Thoracic aorta (tissue), 2 donors: ENCODE measurements around the gene GNAS-AS1. TPM values are rescaled to one million over a fixed set of nuclear protein-coding genes. Genes with fewer than 3 reads are reported as not detected.

ENCODE experiments used
- ATAC-seq: fragments of 150-250 bp; one replicate; pipeline ENCODE4 v1.8.0; 2017; ENCODE audit warnings: low read depth; ENCODE audit not compliant: insufficient number of reproducible peaks, low FRiP score
- DNase-seq: peaks from one replicate; pipeline ENCODE4 v3.0.0-alpha.2; 2020; ENCODE audit warnings: low spot score
- H3K27ac ChIP-seq, 2 donors: fragments of 200-600 bp; sonication (generic); 1 replicate in 1 of 2; 2 replicates in 1 of 2; pipeline ENCODE4 v1.5.1; 2016; ENCODE audit warnings: mild to moderate bottlenecking in 2 of 2, moderate library complexity in 2 of 2
- H3K27me3 ChIP-seq: fragments of 200-600 bp; sonication (generic); replicated peaks from 2 replicates; pipeline ENCODE4 v1.6.0; 2016; ENCODE audit warnings: mild to moderate bottlenecking; ENCODE audit not compliant: insufficient read depth
- H3K36me3 ChIP-seq: fragments of 200-600 bp; sonication (generic); one replicate; pipeline ENCODE4 v1.5.1; 2016
- H3K4me1 ChIP-seq, 2 donors: fragments of 200-600 bp; sonication (generic); 1 replicate in 1 of 2; 2 replicates in 1 of 2; pipeline versions ENCODE4 v1.5.1 to v1.6.0; 2016; ENCODE audit warnings: low read depth in 2 of 2, mild to moderate bottlenecking in 1 of 2; ENCODE audit not compliant: control insufficient read depth in 1 of 2
- H3K4me3 ChIP-seq: fragments of 200-600 bp; sonication (generic); 2 replicates; pipeline ENCODE4 v1.5.1; 2016; ENCODE audit warnings: mild to moderate bottlenecking
- H3K9me3 ChIP-seq: fragments of 200-600 bp; sonication (generic); 2 replicates; pipeline ENCODE4 v1.5.1; 2016
- CTCF ChIP-seq: fragments of 200-600 bp; sonication (generic); IDR thresholded peaks from one replicate; pipeline ENCODE4 v1.5.1; 2019; ENCODE audit warnings: antibody characterized with exemption
- total RNA-seq, 2 donors: library from RNA; depleted of rRNA; stranded (reverse); fragments of >200 nt; gene quantifications; one replicate each; pipeline versions ENCODE4 v1.1.0 to v1.2.3, GENCODE V29; 2016

The GNAS-AS1 gene
- total RNA-seq, 2 donors from 2014 or later: 0.21 to 0.81 TPM

DNA sequence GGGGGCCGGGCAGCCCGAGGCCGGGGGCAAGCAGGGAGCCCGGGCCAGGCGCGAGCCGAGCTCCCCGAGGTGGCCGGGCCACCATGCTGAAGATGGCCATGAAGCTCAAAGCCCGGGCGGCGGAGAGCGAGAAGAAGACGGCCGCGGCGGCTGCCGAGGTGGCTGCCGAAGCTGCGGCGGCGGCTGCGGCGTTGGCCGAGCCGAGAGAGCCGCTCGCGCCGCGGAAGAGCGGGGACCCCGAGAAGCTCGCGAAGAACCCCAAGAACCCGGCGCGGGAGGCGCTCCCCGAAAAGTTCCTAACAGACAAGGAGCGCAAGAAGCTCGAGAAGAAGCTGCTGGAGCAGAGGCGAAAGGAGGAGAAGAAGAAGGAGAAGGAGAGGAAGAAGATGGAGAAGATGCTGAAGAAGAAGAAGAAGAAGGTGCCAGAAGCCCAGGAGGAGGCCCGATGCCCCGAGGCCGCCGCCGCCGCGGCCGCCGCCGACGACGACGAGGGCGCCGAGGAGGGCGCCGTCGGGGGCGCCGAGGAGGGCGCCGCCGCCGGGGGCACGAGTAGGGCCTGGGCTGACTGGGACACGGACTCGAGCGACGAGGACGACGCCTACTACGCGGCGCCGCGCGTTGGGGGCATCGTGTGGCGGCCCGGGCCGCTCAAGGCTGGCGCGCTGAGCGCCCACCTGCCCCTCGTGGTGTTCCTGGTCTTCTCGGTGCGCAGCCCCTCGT lies 39.3 kb upstream of the GNAS-AS1 start:
- no peak for DNase-seq
- H3K4me1 ChIP-seq: peaks cover 16 to 24% of the 10 kb centered on the region in 2 donors
- no peaks in the 10 kb centered on the region for H3K36me3 ChIP-seq
- peak overlapping the region; percentile 95 to 98 for H3K27ac ChIP-seq
- no peak for TF ChIP-seq CTCF
- H3K9me3 ChIP-seq: no peaks in the 10 kb centered on the region
- peak overlapping the region; percentile 89 for H3K4me3 ChIP-seq
- no peak for ATAC-seq
- no peaks in the 10 kb centered on the region for H3K27me3 ChIP-seq

GRCh38 chr20:58889334-58889760 lies 38.6 kb upstream of the GNAS-AS1 start:
- DNase-seq (no peak), ATAC-seq (no peak)
- H3K27me3 ChIP-seq: no peaks in the 10 kb centered on the region
- peak overlapping the region; percentile 95 to 98 for H3K27ac ChIP-seq
- no peaks in the 10 kb centered on the region for H3K9me3 ChIP-seq
- H3K4me1 ChIP-seq: peaks cover 10 to 18% of the 10 kb centered on the region in 2 donors
- H3K36me3 ChIP-seq: no peaks in the 10 kb centered on the region
- TF ChIP-seq CTCF: no peak
- H3K4me3 ChIP-seq: peak overlapping the region; percentile 89

DNA sequence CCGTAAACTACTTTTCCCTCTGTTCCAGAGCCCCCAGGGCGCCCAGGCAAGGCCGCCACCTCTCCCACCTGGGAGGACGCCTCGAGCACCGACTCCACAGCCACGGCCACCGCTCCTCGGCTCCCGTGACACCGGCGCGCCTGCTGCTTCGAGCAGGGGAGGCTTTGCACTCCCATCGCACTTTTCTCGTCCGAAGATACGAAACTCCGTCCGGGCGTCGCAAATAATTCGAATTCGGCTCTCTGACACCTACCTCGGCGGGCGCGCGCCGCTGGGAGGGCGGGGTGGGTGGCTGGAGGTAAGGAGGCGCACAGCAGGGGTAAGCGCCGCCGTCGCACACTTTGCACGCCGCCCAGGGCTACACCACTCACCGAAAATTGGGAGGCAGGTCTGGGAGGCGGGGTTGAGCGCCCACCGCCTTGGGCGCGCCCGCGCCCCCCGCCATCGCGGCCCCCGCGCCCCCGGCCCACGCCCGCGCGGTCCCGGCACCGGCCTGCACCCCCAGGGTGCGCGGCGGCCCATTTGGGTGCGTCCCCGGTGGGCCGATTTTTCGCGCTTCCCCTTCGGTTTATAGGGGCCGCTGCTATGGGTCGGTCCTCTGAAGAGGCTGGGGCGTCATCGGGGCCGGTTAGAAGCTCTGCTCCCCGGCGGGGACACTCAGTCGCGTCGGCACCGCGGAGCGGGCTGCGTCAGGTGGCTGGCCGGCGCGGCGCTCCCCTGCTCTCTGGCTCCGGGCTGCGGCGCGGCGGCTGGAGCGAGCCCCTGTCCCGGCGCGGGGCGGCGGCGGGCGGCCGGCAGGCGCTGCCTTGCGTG lies 38.0 kb upstream of the GNAS-AS1 start:
- peak overlapping the region; percentile 89 for H3K4me3 ChIP-seq
- no peaks in the 10 kb centered on the region for H3K9me3 ChIP-seq
- no peak for ATAC-seq
- peak; percentile 38 for DNase-seq
- peak overlapping the region; percentile 95 to 98 for H3K27ac ChIP-seq
- peaks cover 4 to 12% of the 10 kb centered on the region in 2 donors for H3K4me1 ChIP-seq
- no peaks in the 10 kb centered on the region for H3K27me3 ChIP-seq
- TF ChIP-seq CTCF: no peak
- no peaks in the 10 kb centered on the region for H3K36me3 ChIP-seq

DNA sequence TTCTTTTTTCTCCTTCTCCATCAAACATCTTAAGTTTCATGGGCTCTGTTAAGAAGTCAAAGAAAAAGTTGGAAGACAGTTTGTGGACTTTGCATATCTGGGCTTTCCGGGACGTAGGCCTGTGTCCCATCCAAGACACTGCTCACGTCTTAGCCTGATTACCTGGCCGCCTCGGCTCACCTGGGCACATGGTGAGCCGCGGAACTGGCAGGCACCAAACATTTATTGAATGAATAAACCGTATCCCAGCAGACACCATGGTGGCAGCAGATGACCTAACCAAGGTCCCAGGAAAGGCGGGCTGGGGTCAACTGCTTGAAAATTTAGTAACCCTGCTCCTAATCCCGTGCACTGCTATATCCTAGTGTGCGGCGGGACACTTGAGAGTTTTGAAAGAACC lies 37.4 kb upstream of the GNAS-AS1 start:
- peak overlapping the region in 1 of 2 donors; percentile 29 for H3K27ac ChIP-seq
- H3K36me3 ChIP-seq: no peaks in the 10 kb centered on the region

More for the DNA sequence above, 37.4 kb upstream of the GNAS-AS1 start:
- Histone ChIP-seq H3K4me3 (peak overlapping the region; percentile 89), H3K27me3 (no peaks in the 10 kb centered on the region), H3K9me3 (no peaks in the 10 kb centered on the region), H3K4me1 (peaks cover 0 to 7% of the 10 kb centered on the region in 2 donors)
- TF ChIP-seq CTCF: no peak
- DNase-seq: no peak
- ATAC-seq: no peak
